ENCODE measurements around the gene MILR1. TPM values are rescaled to one million over a fixed set of nuclear protein-coding genes. Genes with fewer than 3 reads are reported as not detected.
"Not testable (repeated sequence)": the region's sequence is repeated elsewhere in the genome, so short reads cannot be mapped to it uniquely, and the experiment has no call there.

The MILR1 gene
- total RNA-seq, 1 donor from 2014 or later, result not detected

DNA sequence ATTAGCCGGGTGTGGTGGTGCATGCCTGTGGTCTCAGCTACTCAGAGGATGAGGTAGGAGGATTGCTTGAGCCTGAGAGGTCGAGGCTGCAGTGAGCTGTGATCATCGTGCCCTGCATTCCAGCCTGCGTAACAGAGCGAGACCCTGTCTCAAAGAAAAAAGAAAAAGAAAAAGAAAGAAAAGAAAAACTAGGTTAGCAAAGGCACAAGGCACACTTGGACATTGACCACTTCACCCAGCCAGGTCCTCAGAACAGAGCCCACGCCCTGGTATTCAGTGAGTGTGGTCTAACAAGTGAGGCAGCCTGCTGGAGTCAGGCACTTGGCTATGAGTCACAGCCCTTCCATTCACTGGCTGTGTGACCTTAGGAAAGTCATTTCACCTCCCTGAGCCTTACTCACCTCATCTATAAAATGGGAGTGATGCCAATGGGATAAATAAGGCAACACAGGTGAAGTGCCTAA lies 10.4 kb downstream of the MILR1 start:
- Mint-ChIP-seq H3K27me3 (no peaks in the 10 kb centered on the region), H3K9me3 (no peaks in the 10 kb centered on the region), H3K4me3 (no peak overlapping the region), H3K36me3 (no peaks in the 10 kb centered on the region), H3K4me1 (ENCODE audit: unreplicated experiment) (no peaks in the 10 kb centered on the region), H3K27ac (peak overlapping the region; percentile 73)
- DNase-seq (ENCODE audit: extremely low spot score, unreplicated experiment), result no peak
- TF ChIP-seq, protein P1, sequence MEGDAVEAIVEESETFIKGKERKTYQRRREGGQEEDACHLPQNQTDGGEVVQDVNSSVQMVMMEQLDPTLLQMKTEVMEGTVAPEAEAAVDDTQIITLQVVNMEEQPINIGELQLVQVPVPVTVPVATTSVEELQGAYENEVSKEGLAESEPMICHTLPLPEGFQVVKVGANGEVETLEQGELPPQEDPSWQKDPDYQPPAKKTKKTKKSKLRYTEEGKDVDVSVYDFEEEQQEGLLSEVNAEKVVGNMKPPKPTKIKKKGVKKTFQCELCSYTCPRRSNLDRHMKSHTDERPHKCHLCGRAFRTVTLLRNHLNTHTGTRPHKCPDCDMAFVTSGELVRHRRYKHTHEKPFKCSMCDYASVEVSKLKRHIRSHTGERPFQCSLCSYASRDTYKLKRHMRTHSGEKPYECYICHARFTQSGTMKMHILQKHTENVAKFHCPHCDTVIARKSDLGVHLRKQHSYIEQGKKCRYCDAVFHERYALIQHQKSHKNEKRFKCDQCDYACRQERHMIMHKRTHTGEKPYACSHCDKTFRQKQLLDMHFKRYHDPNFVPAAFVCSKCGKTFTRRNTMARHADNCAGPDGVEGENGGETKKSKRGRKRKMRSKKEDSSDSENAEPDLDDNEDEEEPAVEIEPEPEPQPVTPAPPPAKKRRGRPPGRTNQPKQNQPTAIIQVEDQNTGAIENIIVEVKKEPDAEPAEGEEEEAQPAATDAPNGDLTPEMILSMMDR (conservative IDR thresholded peaks at IDR 0.05), result no peak

DNA sequence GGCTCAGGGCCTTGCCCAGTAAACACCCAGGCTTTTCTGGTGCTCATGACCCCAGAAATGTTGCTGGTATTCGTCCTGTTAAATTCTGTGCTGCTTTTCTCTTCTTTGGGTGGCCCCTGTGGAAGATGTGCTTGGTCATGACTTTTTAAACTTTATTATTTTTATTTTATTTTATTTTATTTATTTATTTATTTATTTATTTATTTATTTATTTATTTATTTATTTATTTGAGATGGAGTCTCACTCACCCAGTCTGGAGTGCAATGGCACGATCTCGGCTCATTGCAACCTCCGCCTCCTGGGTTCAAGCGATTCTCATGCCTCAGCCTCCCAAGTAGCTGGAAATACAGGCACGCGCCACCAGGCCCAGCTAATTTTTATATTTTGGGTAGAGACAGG lies 10.9 kb downstream of the MILR1 start:
- H3K27ac Mint-ChIP-seq; H3K27me3 Mint-ChIP-seq; DNase-seq (ENCODE audit: extremely low spot score, unreplicated experiment); H3K4me3 Mint-ChIP-seq; H3K9me3 Mint-ChIP-seq; H3K4me1 Mint-ChIP-seq (ENCODE audit: unreplicated experiment); H3K36me3 Mint-ChIP-seq: not testable (repeated sequence)

DNA sequence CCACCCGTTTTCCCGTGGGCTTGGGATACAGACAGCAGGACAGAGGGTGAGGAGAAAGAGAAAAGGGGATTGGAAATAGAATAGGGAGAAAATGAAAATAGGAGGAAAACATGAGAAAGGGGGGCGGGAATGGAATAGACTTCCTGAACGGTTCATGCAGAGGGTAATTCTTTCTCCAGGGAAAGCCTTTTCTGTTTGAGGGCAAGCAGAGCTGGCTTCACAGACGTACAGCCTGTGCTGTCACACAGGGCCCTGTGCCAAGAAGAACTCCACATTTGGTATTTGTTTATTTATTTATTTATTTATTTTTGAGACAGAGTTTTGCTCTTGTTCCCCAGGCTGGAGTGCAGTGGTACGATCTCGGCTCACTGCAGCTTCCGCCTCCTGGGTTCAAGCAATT lies 12.0 kb downstream of the MILR1 start:
- no peaks in the 10 kb centered on the region for H3K36me3 Mint-ChIP-seq
- no peaks in the 10 kb centered on the region for H3K9me3 Mint-ChIP-seq
- TF ChIP-seq, protein P1 (conservative IDR thresholded peaks at IDR 0.05), result no peak
- DNase-seq (ENCODE audit: extremely low spot score, unreplicated experiment), result no peak
- H3K27me3 Mint-ChIP-seq, result no peaks in the 10 kb centered on the region
- no peaks in the 10 kb centered on the region for H3K4me1 Mint-ChIP-seq (ENCODE audit: unreplicated experiment)
- H3K4me3 Mint-ChIP-seq, result no peak overlapping the region
- no peak overlapping the region for H3K27ac Mint-ChIP-seq

DNA sequence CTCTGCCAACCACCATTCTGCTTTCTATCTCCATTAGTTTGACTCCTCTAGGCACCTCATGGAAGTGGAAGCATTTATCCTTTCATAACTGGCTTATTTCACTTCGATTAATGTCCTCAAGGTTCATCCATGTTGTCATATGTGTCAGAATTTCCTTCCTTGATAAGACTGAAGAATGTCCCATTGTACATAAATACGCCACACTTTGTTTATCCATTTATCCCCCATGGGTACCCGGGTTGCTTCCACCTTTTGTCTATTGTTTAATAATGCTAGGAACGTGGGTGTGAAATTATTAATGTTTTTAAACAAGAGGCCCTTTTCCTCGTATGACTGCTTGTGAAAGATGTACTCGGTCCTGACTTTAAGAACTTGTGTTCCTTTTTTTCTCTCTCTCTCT lies 12.9 kb downstream of the MILR1 start:
- H3K4me1 Mint-ChIP-seq (ENCODE audit: unreplicated experiment), result no peaks in the 10 kb centered on the region
- H3K9me3 Mint-ChIP-seq, result peaks cover 4% of the 10 kb centered on the region
- no peaks in the 10 kb centered on the region for H3K36me3 Mint-ChIP-seq
- H3K27me3 Mint-ChIP-seq, result no peaks in the 10 kb centered on the region
- TF ChIP-seq, protein P1 (conservative IDR thresholded peaks at IDR 0.05), result no peak
- no peak overlapping the region for H3K4me3 Mint-ChIP-seq
- DNase-seq (ENCODE audit: extremely low spot score, unreplicated experiment), result no peak
- H3K27ac Mint-ChIP-seq, result no peak overlapping the region

DNA sequence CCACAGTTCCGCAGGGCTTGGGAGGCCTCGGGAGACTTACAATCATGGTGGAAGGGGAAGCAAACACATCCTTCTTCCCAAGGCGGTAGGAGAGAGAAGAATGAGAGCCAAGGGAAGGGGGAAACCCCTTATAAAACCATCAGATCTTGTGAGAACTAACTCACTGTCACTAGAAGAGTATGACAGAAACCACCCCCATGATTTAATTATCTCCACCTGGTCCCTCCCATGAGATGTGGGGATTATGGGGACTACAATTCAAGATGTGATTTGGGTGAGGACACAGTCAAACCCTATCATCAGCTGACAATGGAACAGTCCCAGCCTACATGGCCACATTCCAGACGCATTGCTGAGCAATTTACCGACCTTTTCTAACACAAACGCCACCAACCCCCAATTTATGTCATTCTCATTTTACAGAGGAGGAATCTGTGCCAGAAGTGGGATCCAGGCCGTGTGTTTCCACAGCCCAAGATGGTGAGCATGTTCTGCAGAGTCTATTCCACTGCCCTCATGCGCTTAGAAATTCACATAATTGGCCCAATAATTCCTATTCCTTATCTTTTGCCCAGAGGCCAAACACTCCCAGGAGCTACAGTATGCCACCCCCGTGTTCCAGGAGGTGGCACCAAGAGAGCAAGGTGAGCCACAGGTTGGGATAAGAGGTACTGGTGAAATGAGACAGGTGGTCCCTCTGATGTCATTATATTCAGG lies 17.3 kb downstream of the MILR1 start:
- TF ChIP-seq, protein P1 (conservative IDR thresholded peaks at IDR 0.05), result no peak
- DNase-seq (ENCODE audit: extremely low spot score, unreplicated experiment), result no peak
- no peaks in the 10 kb centered on the region for H3K27me3 Mint-ChIP-seq
- H3K4me3 Mint-ChIP-seq, result no peak overlapping the region
- H3K9me3 Mint-ChIP-seq, result peaks cover 4% of the 10 kb centered on the region
- no peaks in the 10 kb centered on the region for H3K36me3 Mint-ChIP-seq
- no peak overlapping the region for H3K27ac Mint-ChIP-seq
- no peaks in the 10 kb centered on the region for H3K4me1 Mint-ChIP-seq (ENCODE audit: unreplicated experiment)

DNA sequence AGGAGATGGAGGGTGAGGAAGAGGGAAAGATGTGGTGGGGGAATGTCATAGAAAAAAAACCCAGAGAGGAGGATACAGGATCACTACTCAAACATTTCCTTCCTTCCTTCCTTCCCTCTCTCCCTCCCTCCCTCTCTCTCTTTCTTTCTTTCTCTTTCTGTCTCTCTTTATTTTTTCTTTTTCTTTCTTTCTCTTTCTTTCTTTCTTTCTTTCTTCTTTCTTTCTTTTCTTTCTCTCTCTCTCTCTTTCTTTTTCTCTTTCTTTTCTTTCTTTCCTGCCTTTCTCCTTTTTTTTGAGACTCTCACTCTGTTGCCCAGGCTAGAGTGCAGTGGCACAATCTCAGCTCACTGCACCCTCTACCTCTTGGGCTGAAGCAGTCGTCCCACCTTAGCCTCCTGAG lies 17.9 kb downstream of the MILR1 start:
- H3K4me1 Mint-ChIP-seq (ENCODE audit: unreplicated experiment); H3K4me3 Mint-ChIP-seq; H3K27ac Mint-ChIP-seq; H3K27me3 Mint-ChIP-seq; H3K9me3 Mint-ChIP-seq; DNase-seq (ENCODE audit: extremely low spot score, unreplicated experiment); H3K36me3 Mint-ChIP-seq: not testable (repeated sequence)
